HL-60 (cell line): ENCODE results near the gene TFPI.

ENCODE experiments used
- CTCF ChIP-seq: IDR thresholded peaks from one replicate; pipeline ENCODE4 v1.5.1; 2011; ENCODE audit warnings: low read length, control low read depth, inconsistent platforms; ENCODE audit not compliant: insufficient read depth
- POLR2AphosphoS5 ChIP-seq: IDR thresholded peaks from 2 replicates; pipeline ENCODE4 v1.6.1; 2012; ENCODE audit warnings: low read depth

GRCh38 chr2:187523325-187523724 lies 30.9 kb downstream of the TFPI start:
- no peak for TF ChIP-seq CTCF
- TF ChIP-seq POLR2AphosphoS5 = no peak
